ENCODE results near the gene VTI1A.

- TF ChIP-seq CTCF (conservative IDR thresholded peaks at IDR 0.05) (no peak), EZH2 (IDR thresholded peaks at IDR 0.05; ENCODE audit: low read depth) (no peak)
These were observed 232.0 kb downstream of the VTI1A start for GRCh38 chr10:112678987-112679386.
